ENCODE results near the gene DRAP1. TPM values are rescaled to one million over a fixed set of nuclear protein-coding genes. Genes with fewer than 3 reads are reported as not detected.

The DRAP1 gene
- total RNA-seq, 4 donors from 2014 or later, result 82.0 to 184 (median 132) TPM

GRCh38 chr11:65900125-65900898 lies 18.9 kb upstream of the DRAP1 start, which contains the start of gene FOSL1:
Gene FOSL1 (minus strand): TSS chr11:65900388. CDS start chr11:65900339, 49 bp downstream.
- Histone ChIP-seq H3K27ac (peak within 1 kb of the TSS in 2 of 3 donors; percentile 30 to 42), H3K9me3 (no peaks in the 10 kb centered on the region)

DNA sequence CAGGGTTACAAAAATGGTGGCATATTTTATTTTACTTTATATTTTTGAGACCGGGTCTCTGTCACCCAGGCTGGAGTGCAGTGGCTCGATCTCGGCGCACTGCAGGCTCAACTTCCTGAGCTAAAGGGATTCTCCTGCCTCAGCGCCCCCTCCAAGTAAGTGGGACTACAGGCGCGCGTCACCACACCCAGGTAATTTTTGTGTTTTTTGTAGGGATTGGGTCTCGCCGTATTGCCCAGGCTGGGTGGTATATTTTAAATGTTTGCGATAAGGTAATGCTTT lies 18.4 kb upstream of the DRAP1 start:
- H3K36me3 ChIP-seq, result no peaks in the 10 kb centered on the region
- WGBS, 2 donors, result 58 to 70% methylated on average over 11 of the region's 11 CpGs
- H3K4me3 ChIP-seq (replicated peaks in 1 of 3), result no peak overlapping the region
- peaks cover 13 to 15% of the 10 kb centered on the region in 2 donors for H3K4me1 ChIP-seq
- no peak for DNase-seq
- intact Hi-C loops (cut with DNase I), result no loop called here
- H3K9me3 ChIP-seq, result no peaks in the 10 kb centered on the region
- no peak overlapping the region for H3K27ac ChIP-seq
- TF ChIP-seq, protein P1, sequence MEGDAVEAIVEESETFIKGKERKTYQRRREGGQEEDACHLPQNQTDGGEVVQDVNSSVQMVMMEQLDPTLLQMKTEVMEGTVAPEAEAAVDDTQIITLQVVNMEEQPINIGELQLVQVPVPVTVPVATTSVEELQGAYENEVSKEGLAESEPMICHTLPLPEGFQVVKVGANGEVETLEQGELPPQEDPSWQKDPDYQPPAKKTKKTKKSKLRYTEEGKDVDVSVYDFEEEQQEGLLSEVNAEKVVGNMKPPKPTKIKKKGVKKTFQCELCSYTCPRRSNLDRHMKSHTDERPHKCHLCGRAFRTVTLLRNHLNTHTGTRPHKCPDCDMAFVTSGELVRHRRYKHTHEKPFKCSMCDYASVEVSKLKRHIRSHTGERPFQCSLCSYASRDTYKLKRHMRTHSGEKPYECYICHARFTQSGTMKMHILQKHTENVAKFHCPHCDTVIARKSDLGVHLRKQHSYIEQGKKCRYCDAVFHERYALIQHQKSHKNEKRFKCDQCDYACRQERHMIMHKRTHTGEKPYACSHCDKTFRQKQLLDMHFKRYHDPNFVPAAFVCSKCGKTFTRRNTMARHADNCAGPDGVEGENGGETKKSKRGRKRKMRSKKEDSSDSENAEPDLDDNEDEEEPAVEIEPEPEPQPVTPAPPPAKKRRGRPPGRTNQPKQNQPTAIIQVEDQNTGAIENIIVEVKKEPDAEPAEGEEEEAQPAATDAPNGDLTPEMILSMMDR (IDR thresholded peaks at IDR 0.05), result no peak
- TF ChIP-seq POLR2A (IDR thresholded peaks at IDR 0.05), result no peak
- H3K27me3 ChIP-seq, result peaks cover 9% of the 10 kb centered on the region

More at GRCh38 chr11:65900125-65900898, 18.9 kb upstream of the DRAP1 start, which contains the start of gene FOSL1:
- Histone ChIP-seq H3K27me3 (peaks cover 9% of the 10 kb centered on the region), H3K4me1 (peaks cover 13 to 15% of the 10 kb centered on the region in 2 donors), H3K4me3 (replicated peaks in 1 of 3) (peak within 1 kb of the TSS in 2 of 3 donors; percentile 37 to 46), H3K36me3 (no peaks in the 10 kb centered on the region)
- TF ChIP-seq, protein P1 (IDR thresholded peaks at IDR 0.05), result no peak
- peak in 1 of 2 donors; percentile 49 for TF ChIP-seq POLR2A (IDR thresholded peaks at IDR 0.05)
- whole genome bisulfite sequencing, 2 donors, result 2 to 5% methylated on average over 8 to 43 of the region's 80 CpGs
- intact Hi-C loops (cut with DNase I), result no loop called here
- DNase-seq, result peak; percentile 93 to 97

DNA sequence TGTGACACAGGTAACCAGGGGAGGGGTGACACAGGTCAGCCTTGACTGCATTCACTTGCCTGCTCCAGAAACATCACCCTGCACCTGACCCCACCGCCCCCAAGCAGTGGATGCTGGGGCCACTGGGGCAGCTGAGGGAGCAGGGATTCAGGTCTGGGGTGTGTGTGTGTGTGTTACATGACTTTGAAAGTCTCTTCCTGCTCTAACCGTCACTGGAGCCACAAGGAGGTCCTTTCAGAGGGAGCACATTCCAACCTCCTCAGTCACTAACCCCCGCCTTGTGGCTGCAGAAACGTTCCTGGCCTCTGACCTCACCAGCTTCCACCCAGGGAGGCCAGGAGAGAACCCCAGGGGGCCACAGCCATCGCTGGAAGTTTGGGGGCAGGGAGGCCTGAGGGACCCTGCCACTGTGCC lies 16.2 kb upstream of the DRAP1 start:
- 14 to 50% methylated on average over 4 of the region's 5 CpGs for WGBS, 2 donors
- no peak overlapping the region for H3K4me3 ChIP-seq (replicated peaks in 1 of 3)
- TF ChIP-seq, protein P1 (IDR thresholded peaks at IDR 0.05), result no peak
- no peak for TF ChIP-seq POLR2A (IDR thresholded peaks at IDR 0.05)
- DNase-seq, result no peak
- H3K27ac ChIP-seq, result no peak overlapping the region
- no peaks in the 10 kb centered on the region for H3K36me3 ChIP-seq
- intact Hi-C loops (cut with DNase I), result no loop called here
- H3K9me3 ChIP-seq, result no peaks in the 10 kb centered on the region
- H3K27me3 ChIP-seq, result peaks cover 9% of the 10 kb centered on the region
- H3K4me1 ChIP-seq, result peaks cover 13 to 15% of the 10 kb centered on the region in 2 donors

DNA sequence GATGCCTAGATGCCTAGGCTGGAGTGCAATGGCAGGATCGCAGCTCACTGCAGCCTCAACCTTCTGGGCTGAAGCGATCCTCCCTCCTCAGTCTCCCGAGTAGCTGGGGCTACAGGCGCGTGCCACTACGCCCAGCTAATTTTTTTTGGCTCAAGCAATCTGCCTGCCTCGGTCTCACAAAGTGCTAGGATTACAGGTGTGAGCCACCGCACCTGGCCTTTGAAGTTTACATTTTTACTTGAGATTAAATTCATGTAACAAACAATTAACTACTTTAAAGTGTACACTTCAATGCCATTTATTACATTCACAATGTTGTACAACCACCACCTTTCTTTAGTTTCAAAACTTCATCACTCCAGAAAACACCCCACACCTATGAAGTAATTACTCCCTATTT lies 15.5 kb upstream of the DRAP1 start:
- TF ChIP-seq, protein P1 (IDR thresholded peaks at IDR 0.05), result no peak
- TF ChIP-seq POLR2A (IDR thresholded peaks at IDR 0.05), result no peak
- 83 to 84% methylated on average over 8 of the region's 8 CpGs for WGBS, 2 donors
- intact Hi-C loops (cut with DNase I), result no loop called here
- Histone ChIP-seq H3K27me3 (peaks cover 9% of the 10 kb centered on the region), H3K36me3 (no peaks in the 10 kb centered on the region), H3K27ac (no peak overlapping the region), H3K4me3 (replicated peaks in 1 of 3) (no peak overlapping the region), H3K9me3 (no peaks in the 10 kb centered on the region), H3K4me1 (peaks cover 13 to 15% of the 10 kb centered on the region in 2 donors)
- DNase-seq, result no peak

DNA sequence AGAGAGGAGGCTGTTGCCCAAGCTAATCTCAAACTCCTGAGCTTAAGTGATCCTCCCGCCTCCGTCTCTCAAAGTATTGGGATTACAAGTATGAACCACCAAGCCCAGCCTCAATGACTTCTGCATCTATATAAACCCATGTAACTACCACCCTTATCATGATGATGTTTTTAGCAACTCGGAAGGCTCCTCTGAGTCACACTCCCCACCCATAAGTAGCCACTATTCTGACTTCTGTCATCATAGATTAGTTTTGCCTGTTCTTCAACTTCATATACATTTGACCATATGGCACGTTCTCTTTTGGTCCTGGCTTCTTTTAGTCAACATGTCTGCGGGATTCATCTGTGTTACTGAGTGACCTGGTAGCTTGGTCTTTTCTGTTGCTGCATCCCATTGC lies 12.6 kb upstream of the DRAP1 start:
- peaks cover 0 to 4% of the 10 kb centered on the region in 2 donors for H3K4me1 ChIP-seq
- WGBS, 2 donors, result 92% methylated on average over 5 of the region's 5 CpGs
- no peaks in the 10 kb centered on the region for H3K9me3 ChIP-seq
- DNase-seq, result no peak
- no peaks in the 10 kb centered on the region for H3K36me3 ChIP-seq
- intact Hi-C loops (cut with DNase I), result no loop called here
- no peak overlapping the region for H3K27ac ChIP-seq
- H3K27me3 ChIP-seq, result no peaks in the 10 kb centered on the region
- no peak for TF ChIP-seq POLR2A (IDR thresholded peaks at IDR 0.05)
- TF ChIP-seq, protein P1 (IDR thresholded peaks at IDR 0.05), result no peak
- H3K4me3 ChIP-seq (replicated peaks in 1 of 3), result no peak overlapping the region

All from thyroid gland (tissue), 4 donors.